Thymus (tissue), 11 donors: Measurements from ENCODE around the gene MSI1. TPM values are rescaled to one million over a fixed set of nuclear protein-coding genes. Genes with fewer than 3 reads are reported as not detected.

Experiments used
- DNase-seq, 9 donors: peaks; one replicate each; pipeline ENCODE4 v3.0.0-alpha.2; 2013; ENCODE audit warnings: low spot score in 9 of 9, low read depth in 6 of 9, missing footprints in 1 of 9
- H3K27ac ChIP-seq, 2 donors: one replicate each; pipeline ENCODE4 v1.5.1; 2013; ENCODE audit warnings: control low read depth in 1 of 2, low read depth in 1 of 2, low read length in 1 of 2, mild to moderate bottlenecking in 1 of 2, moderate library complexity in 1 of 2
- H3K27me3 ChIP-seq, 2 donors: one replicate each; pipeline ENCODE4 v1.5.1; 2013; ENCODE audit warnings: low read length in 1 of 2; ENCODE audit not compliant: control insufficient read depth in 2 of 2, insufficient read depth in 1 of 2
- H3K36me3 ChIP-seq, 2 donors: one replicate each; pipeline ENCODE4 v1.5.1; 2013; ENCODE audit warnings: low read length in 1 of 2, mild to moderate bottlenecking in 1 of 2, moderate library complexity in 1 of 2; ENCODE audit not compliant: control insufficient read depth in 2 of 2, insufficient read depth in 2 of 2
- H3K4me1 ChIP-seq, 2 donors: one replicate each; pipeline ENCODE4 v1.5.1; 2013; ENCODE audit warnings: low read length in 2 of 2; ENCODE audit not compliant: control insufficient read depth in 2 of 2, insufficient read depth in 2 of 2
- H3K4me3 ChIP-seq, 2 donors: one replicate each; pipeline ENCODE4 v1.5.1; 2013; ENCODE audit warnings: low read length in 2 of 2, control low read depth in 1 of 2, mild to moderate bottlenecking in 1 of 2
- H3K9me3 ChIP-seq, 2 donors: one replicate each; pipeline ENCODE4 v1.5.1; 2013; ENCODE audit warnings: low read length in 1 of 2, mild to moderate bottlenecking in 1 of 2; ENCODE audit not compliant: control insufficient read depth in 2 of 2, insufficient read depth in 1 of 2
- WGBS: extraction: QIAGEN DNeasy Blood & Tissue Kit; methylation state at CpG from one replicate; pipeline ENCODE4 v1.1.7; 2013; 5-methylcytosine and 5-hydroxymethylcytosine counted together
- polyA plus RNA-seq: library from polyadenylated mRNA; stranded (reverse); fragments of 200-250 nt; gene quantifications from one replicate; pipeline ENCODE4 v1.2.3, GENCODE V29; 2013
- total RNA-seq: library from RNA; stranded (reverse); fragments of 120-200 nt; gene quantifications from one replicate; pipeline ENCODE4 v1.2.4, GENCODE V29; 2013
- donor health status: healthy.

The MSI1 gene
- total and polyA plus RNA-seq, 2 donors = 0.05 to 0.25 TPM

- no peaks in the 10 kb centered on the region for H3K36me3 ChIP-seq
- no peak overlapping the region for H3K27ac ChIP-seq
- peaks cover 0 to 10% of the 10 kb centered on the region in 2 donors for H3K9me3 ChIP-seq
- no peak for DNase-seq
- WGBS = 74% methylated on average over 1 of the region's 1 CpG
- no peaks in the 10 kb centered on the region for H3K4me1 ChIP-seq
- peaks cover 0 to 26% of the 10 kb centered on the region in 2 donors for H3K27me3 ChIP-seq
- H3K4me3 ChIP-seq = no peak overlapping the region
Measured at GRCh38 chr12:120404271-120404670, 35.3 kb upstream of the MSI1 start.

DNA sequence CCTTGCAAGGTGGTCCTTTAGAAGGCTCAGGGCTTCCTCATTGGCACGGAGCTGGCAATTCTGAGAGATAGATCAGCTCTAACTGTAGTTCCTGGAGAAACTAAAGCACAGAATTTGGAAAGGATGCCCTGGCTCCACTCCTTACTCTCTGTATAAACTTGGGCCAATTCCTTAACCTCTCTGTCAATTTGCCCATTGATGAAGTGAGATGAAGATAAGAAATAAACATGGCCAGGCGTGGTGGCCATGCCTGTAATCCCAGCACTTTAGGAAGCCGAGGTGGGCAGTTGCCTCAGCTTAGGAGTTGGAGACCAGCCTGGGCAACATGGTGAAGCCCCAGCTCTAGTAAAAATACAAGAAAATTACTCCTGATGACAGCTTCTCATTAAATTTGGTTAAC lies 34.9 kb upstream of the MSI1 start:
- H3K27me3 ChIP-seq = peaks cover 0 to 27% of the 10 kb centered on the region in 2 donors
- no peak overlapping the region for H3K4me3 ChIP-seq
- no peak for DNase-seq
- no peak overlapping the region for H3K27ac ChIP-seq
- H3K36me3 ChIP-seq = no peaks in the 10 kb centered on the region
- WGBS = 92% methylated on average over 3 of the region's 3 CpGs
- peaks cover 0 to 10% of the 10 kb centered on the region in 2 donors for H3K9me3 ChIP-seq
- H3K4me1 ChIP-seq = no peaks in the 10 kb centered on the region

- no peak for DNase-seq
- no peaks in the 10 kb centered on the region for H3K4me1 ChIP-seq
- H3K4me3 ChIP-seq = no peak overlapping the region
- 64% methylated on average over 13 of the region's 13 CpGs for WGBS
- no peaks in the 10 kb centered on the region for H3K36me3 ChIP-seq
- peaks cover 0 to 41% of the 10 kb centered on the region in 2 donors for H3K27me3 ChIP-seq
- no peak overlapping the region for H3K27ac ChIP-seq
- peaks cover 0 to 10% of the 10 kb centered on the region in 2 donors for H3K9me3 ChIP-seq
Measured at GRCh38 chr12:120402217-120402616, 33.3 kb upstream of the MSI1 start.

- Histone ChIP-seq H3K36me3 (no peaks in the 10 kb centered on the region), H3K27ac (no peak overlapping the region), H3K9me3 (peaks cover 0 to 10% of the 10 kb centered on the region in 2 donors), H3K4me3 (no peak overlapping the region), H3K27me3 (peaks cover 0 to 63% of the 10 kb centered on the region in 2 donors), H3K4me1 (no peaks in the 10 kb centered on the region)
- DNase-seq = no peak
- 86% methylated on average over 5 of the region's 5 CpGs for WGBS
Measured at GRCh38 chr12:120399531-120399930, 30.6 kb upstream of the MSI1 start.

DNA sequence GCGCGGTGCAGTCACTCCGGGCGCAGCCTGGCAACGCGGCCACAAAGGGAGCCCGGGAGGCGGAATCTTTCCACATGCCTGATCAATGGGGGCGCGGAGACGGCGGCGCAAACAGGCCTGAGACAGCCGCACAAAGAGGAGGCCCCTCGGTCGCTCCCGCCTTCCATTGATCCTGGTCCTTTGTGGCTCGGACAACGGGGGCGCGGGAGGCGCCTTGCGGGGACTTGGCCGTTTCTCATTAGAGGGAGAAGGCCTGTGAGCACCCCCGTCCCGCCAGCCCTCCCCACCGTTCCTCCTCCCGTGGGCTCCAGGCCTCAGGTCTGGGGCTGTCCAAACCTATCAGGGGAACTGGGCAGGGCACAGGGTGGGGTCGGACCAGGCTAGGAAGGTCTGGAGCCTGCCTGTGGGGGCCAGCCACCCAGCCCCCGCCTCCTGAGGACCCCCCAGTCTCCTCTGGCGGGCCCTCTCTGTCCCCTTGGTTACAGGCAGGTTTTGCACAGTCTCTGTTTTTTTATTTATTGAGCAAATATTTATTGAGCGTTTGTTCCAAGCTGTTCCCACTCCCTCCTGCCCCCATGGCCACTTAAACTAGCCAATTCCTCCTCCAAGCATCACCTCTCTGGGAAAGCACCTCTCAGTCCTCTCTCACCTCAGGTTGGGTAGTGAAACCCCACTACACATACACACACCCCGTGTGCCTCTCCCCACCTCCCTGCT lies 29.0 kb upstream of the MSI1 start:
- no peak for DNase-seq
- 76% methylated on average over 33 of the region's 33 CpGs for WGBS
- Histone ChIP-seq H3K27me3 (peaks cover 0 to 69% of the 10 kb centered on the region in 2 donors), H3K27ac (no peak overlapping the region), H3K9me3 (peaks cover 0 to 3% of the 10 kb centered on the region in 2 donors), H3K4me1 (no peaks in the 10 kb centered on the region), H3K36me3 (no peaks in the 10 kb centered on the region), H3K4me3 (no peak overlapping the region)

DNA sequence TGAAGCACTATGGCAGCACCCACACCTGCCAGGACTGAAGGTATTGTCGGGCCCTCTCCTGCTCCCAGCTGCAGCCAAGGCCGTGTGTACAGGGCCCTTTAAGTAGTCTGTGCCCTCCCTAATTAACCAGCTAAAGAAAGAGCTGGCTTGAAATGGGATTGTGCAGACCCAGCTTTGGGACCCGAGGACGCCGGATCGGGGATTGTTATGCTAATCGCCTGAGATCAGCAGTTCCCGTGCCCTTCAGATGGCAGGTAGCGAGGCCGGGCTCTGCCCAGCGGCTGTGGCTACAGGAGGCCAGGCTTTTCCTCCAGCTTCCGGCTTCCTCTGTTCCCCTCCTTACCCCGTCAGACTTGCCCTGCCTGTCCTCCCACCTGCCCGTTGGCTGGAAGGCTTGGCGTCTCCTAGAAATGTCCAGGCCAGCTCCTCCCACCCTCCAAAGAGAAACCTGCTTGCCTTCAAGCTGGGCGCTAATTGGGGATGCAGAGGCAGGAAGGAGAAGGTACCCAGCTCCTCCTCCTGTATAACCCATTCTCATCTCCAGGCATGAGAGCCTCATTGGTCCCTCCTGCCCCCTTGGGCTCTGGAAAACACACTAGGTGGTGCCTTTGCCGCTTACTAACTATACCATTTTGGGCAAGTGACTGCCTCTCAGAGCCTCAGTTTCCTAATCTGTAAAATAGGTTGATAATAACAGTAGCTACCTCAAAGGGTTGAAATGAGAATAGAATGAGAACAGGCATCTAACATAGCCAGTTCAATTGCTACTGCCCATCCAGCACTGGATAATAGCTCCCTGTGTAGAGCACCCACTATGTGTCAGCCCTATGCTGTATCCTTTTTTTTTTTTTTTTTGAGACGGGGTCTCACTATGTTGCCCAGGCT lies 25.8 kb upstream of the MSI1 start:
- no peak overlapping the region for H3K27ac ChIP-seq
- H3K9me3 ChIP-seq = no peaks in the 10 kb centered on the region
- peaks cover 0 to 62% of the 10 kb centered on the region in 2 donors for H3K27me3 ChIP-seq
- H3K4me3 ChIP-seq = no peak overlapping the region
- no peak for DNase-seq
- H3K36me3 ChIP-seq = no peaks in the 10 kb centered on the region
- WGBS = 23% methylated on average over 18 of the region's 18 CpGs
- H3K4me1 ChIP-seq = no peaks in the 10 kb centered on the region

DNA sequence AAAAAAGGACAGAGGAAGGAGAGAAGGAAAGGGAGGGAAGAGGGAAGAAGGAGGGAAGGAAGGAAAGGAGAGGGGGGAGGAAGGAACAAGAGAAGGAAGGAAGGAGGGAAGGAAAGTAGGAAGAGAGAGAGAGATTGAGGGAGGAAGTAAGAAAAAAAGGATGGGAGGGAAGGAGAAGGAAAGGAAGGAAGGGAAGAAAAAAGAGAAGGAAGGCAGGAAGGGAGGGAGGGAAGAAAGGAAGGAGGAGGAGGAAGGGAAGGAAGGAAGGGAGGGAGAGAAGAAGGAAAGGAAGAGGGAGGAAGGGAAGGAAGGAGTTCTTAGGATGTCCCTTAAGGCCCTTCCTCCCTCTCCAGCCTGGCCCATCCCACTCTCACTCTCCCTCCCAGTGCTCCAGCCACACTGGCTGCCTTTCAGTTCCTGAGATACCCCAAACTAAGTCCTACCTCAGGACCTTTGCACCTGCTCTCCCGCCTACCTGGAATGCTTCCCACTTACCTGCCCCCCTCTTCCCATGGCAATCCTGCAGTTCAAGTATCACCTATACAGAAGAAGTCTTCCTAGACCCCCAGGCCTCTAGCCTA lies 21.7 kb upstream of the MSI1 start:
- no peaks in the 10 kb centered on the region for H3K4me1 ChIP-seq
- no peak overlapping the region for H3K4me3 ChIP-seq
- no peak overlapping the region for H3K27ac ChIP-seq
- no peaks in the 10 kb centered on the region for H3K9me3 ChIP-seq
- 94% methylated on average over 1 of the region's 1 CpG for WGBS
- no peak for DNase-seq
- H3K27me3 ChIP-seq = peaks cover 7 to 54% of the 10 kb centered on the region in 2 donors
- H3K36me3 ChIP-seq = no peaks in the 10 kb centered on the region

- Histone ChIP-seq H3K4me1 (no peaks in the 10 kb centered on the region), H3K27ac (no peak overlapping the region), H3K4me3 (no peak overlapping the region), H3K36me3 (no peaks in the 10 kb centered on the region), H3K27me3 (peaks cover 7 to 37% of the 10 kb centered on the region in 2 donors), H3K9me3 (no peaks in the 10 kb centered on the region)
- DNase-seq = no peak
- WGBS = 19% methylated on average over 24 of the region's 24 CpGs
Measured at GRCh38 chr12:120388691-120389481, 19.9 kb upstream of the MSI1 start.
